Measurements from ENCODE around the gene PCBP3. TPM values are rescaled to one million over a fixed set of nuclear protein-coding genes. Genes with fewer than 3 reads are reported as not detected.

The PCBP3 gene
- polyA plus RNA-seq, 3 donors: 1.9 to 2.0 (median 1.9) TPM

- DNase-seq: no peak
Measured at GRCh38 chr21:45724994-45725843, 81.7 kb downstream of the PCBP3 start.

GRCh38 chr21:45725844-45726200, 82.3 kb downstream of the PCBP3 start:
- no peak for DNase-seq

DNA sequence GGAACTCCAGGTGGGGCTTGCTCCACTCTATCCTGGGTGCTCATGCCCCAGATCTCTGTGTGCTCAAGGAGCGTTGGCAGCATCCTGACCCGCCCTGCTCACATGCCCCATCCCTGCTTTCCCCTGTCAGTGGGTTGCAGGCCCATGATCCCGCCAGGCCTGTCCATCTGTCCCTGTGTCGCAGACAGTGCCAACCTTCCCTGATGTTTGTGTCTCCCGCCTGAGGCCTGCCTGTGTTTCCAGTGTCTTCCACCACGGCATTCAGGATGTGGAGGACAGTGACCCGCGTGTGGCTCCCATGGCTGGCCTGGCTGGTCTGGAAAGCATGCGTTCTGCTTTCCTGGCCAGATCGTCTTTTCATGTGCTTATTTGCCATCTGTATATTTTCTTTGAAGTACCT, 82.9 kb downstream of the PCBP3 start:
- DNase-seq: no peak

- no peak for DNase-seq
Measured at GRCh38 chr21:45727390-45727789, 83.9 kb downstream of the PCBP3 start.

DNA sequence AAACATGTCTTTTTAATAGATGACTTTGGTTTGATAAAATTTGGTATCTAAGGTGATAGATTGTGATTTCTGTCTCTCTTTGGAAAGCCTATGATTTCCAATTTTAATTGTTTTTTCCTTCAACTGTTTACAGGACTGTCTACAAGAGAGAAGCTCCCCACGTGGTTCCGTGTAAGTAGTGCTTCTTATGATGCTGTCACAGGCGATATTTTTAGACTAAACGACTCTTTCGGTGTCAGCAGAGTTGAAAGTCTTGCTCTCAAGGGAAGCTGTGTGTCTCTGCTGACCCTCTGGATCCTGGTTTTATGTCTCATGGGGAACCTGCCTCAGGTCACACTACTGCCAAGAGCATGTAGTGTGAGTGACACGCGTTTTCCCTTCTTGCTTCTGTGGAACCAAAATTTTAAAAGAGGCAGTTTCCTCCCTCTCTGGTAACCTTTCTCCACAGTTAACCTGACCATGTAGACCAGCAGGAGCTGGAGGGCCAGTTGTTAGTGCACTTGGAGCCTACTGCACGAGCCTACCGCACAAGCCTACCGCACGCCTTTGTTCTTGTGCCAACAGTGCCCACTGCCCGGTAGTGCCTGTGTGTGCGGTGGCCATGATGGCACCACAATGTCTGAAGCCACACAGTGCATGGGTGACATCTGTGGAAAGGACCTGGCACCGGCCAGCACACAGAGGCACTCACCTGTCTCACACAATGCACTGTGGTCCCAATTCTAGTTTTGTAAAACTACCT, 91.9 kb downstream of the PCBP3 start:
- DNase-seq: no peak

- no peak for DNase-seq
Measured at GRCh38 chr21:45736042-45736689, 92.6 kb downstream of the PCBP3 start.

DNA sequence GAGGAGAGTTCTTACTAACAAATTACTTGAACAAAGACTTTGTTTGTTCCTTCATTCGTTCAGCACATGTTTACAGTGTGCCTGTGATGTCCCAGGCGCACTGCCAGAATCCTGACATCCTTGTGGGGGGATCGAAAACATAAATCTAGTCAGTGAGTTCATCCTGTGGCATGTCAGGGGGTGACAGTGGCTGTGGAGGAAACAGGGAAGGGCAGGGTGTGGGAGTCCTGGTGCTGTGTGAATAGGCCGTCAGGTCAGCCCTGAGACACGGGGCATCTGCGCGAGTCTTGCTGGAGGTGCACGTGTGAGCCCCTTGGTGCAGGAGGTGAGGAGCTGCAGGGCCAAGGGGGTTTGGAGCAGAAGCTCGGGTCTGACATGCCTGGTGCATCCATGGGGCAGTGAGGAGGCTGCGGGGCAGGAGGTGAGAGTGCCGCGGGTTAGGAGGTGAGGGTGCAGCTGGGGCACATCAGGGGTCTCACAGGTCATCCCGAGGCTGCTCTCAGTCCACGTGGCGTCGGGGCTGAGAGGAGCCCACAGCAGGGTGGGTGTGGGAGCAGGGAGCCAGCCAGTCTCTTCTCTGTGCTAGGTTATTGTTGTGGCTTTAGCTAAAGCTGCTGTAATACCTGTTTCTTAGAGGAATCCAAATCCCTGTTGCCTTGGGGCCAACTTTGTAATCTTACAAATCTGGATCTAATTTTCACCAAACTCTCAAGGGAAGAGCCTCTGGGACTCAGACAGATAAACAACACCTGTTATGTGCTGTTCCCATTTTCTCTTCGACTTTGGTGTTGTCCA, 93.4 kb downstream of the PCBP3 start:
- no peak for DNase-seq

GRCh38 chr21:45737485-45738166, 94.1 kb downstream of the PCBP3 start:
- no peak for DNase-seq

DNA sequence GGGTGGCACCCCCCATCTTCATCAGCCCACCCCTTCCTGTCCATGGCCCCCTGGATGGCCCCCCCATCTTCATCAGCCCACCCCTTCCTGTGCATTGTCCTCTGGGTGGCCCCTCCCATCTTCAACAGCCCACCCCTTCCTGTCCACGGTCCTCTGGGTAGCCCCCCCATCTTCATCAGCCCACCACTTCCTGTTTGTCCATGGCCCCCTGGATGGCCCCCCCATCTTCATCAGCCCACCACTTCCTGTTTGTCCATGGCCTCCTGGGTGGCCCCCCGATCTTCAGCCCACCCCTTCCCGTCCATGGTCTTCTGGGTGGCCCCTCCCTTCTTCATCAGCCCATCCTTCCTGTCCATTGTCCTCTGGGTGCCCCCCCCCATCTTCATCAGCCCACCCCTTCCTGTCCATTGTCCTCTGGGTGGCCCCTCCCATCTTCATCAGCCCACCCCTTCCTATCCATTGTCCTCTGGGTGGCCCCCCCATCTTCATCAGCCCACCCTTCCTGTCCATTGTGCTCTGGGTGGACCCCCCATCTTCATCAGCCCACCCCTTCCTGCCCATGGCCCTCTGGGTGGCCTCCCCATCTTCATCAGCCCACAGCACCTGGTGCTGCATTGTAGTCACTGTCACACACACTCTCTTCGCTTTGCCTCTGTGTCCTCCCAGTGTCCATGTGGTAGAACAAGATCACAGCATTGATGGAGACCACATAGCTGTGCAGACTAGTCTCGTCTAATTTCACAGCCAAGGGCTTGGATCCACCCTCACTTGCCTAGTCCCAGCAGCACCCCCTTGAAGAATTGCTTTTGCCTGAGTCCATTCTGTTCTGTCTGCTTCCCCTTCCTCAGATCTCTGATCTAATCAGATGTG, 95.9 kb downstream of the PCBP3 start:
- DNase-seq: no peak

DNA sequence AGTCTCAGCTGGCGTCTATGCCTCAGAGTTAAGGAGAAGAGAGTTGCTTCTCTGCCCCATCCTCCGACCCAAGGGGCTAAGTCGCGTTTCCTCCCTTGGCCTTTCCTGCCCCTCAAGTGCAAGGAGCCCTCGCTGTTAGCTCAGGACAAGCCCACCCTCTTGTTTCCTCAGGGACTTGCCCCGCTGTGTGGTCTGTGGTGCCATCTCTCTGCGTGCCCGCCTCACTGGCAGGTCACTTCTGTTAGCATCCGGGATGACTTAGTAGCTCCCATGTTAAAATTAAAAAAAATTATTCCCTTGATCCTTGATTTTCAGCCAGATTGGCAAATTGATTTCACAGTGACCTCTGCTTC, 96.5 kb downstream of the PCBP3 start:
- DNase-seq: no peak

- no peak for DNase-seq
Measured at GRCh38 chr21:45740491-45741357, 97.2 kb downstream of the PCBP3 start.

DNA sequence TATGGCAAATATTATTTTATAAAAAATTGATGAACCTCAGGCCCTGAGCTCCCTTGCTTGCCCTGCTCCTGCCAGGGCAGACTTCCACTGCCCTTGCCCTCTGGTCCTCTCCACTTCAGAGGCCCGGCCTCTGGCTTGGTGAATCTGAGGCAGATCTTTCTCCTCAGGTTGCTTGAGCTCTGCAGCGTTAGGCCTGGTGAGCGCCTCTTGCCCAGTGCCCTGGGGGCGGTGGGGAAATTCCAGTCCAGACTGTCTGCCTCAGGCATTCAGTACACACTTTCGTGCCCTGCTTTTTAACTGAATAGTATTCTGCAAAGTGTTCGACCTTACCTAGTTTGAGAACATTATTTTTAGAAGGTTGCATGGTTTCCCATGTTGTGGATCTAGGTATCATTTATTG, 98.2 kb downstream of the PCBP3 start:
- no peak for DNase-seq

DNA sequence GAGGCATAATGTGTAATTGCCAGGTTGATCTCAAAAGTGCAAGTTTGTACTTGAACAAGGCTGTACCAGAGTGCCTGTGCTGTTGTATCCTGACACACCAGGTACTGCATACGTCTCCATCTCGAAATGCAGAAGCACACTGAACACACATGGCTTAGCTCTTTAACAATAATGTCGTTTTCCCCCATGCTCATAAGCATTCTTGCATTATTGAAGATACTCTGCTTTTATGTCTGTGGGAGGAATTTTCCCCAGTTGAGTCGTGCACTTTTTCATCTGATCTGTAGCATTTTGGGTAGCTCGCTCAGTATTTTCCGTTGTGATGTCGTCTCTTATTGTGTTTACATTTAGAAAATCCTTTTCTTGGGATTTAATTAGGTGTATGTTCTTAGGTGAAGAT, 98.7 kb downstream of the PCBP3 start:
- DNase-seq: no peak

DNA sequence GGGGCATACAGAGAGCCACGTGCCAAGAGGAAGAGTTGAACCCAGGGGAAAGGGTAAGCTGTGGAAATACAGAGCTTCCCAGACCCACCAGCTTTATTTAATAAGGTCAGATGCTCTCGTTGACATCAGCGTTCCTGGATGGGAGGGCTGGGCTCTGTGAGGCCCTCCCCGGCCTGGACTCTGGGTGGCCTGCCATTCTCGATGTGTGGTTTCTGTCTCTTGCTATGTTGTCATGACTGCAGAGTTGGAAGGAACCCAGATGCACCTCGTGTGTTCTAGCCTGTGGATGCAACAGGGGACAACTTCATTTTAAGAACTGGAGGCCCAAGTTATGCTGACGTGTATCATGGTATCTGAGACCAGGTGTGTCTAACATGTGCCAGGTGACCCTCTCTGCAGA, 101.7 kb downstream of the PCBP3 start:
- DNase-seq: no peak

GRCh38 chr21:45747233-45747766, 103.8 kb downstream of the PCBP3 start:
- no peak for DNase-seq

DNA sequence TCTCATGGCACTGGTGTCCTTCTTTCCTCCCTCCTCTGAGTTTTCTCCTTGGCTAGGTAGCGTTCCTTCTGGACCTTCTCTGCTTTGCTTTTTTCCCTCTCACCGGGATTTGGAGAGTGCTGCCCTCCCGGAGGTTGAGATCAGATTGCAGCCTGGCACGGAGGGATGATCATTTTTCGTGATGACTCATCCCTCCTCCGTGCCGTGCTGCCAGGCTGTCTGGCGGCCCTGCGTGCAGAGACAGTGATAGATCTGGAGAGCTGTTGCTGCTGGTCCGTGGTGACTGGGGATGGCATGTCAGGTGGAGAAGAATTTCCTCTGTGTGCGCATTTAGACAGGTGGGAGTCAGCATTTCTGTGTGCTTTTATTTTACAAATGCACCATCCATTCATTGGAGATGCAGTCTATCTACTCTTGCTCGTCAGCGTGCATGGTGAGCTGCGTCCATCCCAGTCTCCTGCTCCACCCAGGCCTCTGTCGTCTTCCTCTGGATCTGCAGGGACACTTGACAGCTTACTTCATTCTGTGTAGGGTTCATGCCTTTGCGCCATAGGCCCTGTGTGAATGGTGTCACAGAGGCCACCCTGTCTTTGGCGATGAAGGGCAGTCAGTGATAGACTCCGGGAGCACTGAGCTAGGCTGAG, 104.4 kb downstream of the PCBP3 start:
- DNase-seq: peak; percentile 61

- no peak for DNase-seq
Measured at GRCh38 chr21:45748593-45748992, 105.1 kb downstream of the PCBP3 start.

GRCh38 chr21:45749974-45750373, 106.4 kb downstream of the PCBP3 start:
- no peak for DNase-seq

DNA sequence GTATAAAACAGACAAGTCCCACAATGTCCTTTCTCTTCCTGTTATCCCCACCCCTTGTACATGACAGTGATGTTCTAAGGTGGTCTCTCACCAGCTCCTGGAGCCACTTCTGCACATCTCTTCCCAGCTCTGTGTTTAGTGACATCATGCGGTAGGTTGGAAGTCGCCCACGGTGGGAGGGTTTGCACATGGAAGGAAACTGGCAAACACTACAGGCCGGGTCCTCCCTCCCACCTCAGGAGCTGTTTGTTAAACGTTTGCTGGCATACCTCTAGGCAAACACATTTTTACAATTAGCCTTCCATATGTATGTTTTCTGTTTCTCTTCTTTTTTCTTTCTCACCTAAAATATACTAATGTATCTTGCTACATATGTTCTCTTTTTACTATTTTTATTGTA, 107.4 kb downstream of the PCBP3 start:
- DNase-seq: no peak
